Chondrocyte (in vitro differentiated cells): ENCODE data around the gene TMPRSS7. TPM values are rescaled to one million over a fixed set of nuclear protein-coding genes. Genes with fewer than 3 reads are reported as not detected.
"Not testable (repeated sequence)": the region's sequence is repeated elsewhere in the genome, so short reads cannot be mapped to it uniquely, and the experiment has no call there.

Source experiments
- DNase-seq: peaks from one replicate; pipeline ENCODE4 v3.0.0; 2021; ENCODE audit warnings: mixed read lengths, low spot score
- H3K27ac Mint-ChIP-seq: one replicate; pipeline ENCODE4 v1.8.0; 2021; ENCODE audit warnings: mild to moderate bottlenecking, moderate library complexity, mixed read lengths; ENCODE audit not compliant: unreplicated experiment
- H3K27me3 Mint-ChIP-seq: 2 replicates; pipeline ENCODE4 v1.8.0; 2021; ENCODE audit warnings: low read depth, mixed read lengths
- H3K36me3 Mint-ChIP-seq: 2 replicates; pipeline ENCODE4 v1.8.0; 2021; ENCODE audit warnings: low read depth, mixed read lengths
- H3K4me1 Mint-ChIP-seq: 2 replicates; pipeline ENCODE4 v1.8.0; 2021; ENCODE audit warnings: low read depth, mild to moderate bottlenecking, mixed read lengths
- H3K4me3 Mint-ChIP-seq: one replicate; pipeline ENCODE4 v1.8.0; 2021; ENCODE audit warnings: mild to moderate bottlenecking, moderate library complexity, mixed read lengths; ENCODE audit not compliant: unreplicated experiment
- H3K9me3 Mint-ChIP-seq: 2 replicates; pipeline ENCODE4 v1.8.0; 2021; ENCODE audit warnings: low read depth, mixed read lengths
- CTCF ChIP-seq: fragments of 200-600 bp; sonication (generic); IDR thresholded peaks from 2 replicates; pipeline ENCODE4 v1.5.0; 2021; ENCODE audit warnings: antibody characterized with exemption, mild to moderate bottlenecking, moderate library complexity
- total RNA-seq: library from RNA; stranded (reverse); gene quantifications from 3 replicates; pipeline ENCODE4 v1.2.1, GENCODE V29; 2021

The TMPRSS7 gene
- total RNA-seq, 1 donor from 2014 or later = not detected

- DNase-seq = no peak
- H3K4me3 Mint-ChIP-seq = no peak overlapping the region
- H3K9me3 Mint-ChIP-seq = no peaks in the 10 kb centered on the region
- TF ChIP-seq CTCF = no peak
- no peaks in the 10 kb centered on the region for H3K36me3 Mint-ChIP-seq
- peaks cover 24% of the 10 kb centered on the region for H3K4me1 Mint-ChIP-seq
- H3K27me3 Mint-ChIP-seq = no peaks in the 10 kb centered on the region
- H3K27ac Mint-ChIP-seq = no peak overlapping the region
Measured at GRCh38 chr3:112059497-112059896, 25.0 kb downstream of the TMPRSS7 start.

- no peak for TF ChIP-seq CTCF
- no peak for DNase-seq
- peak overlapping the region; percentile 85 for H3K27ac Mint-ChIP-seq
Measured at GRCh38 chr3:112061152-112061551, 26.6 kb downstream of the TMPRSS7 start.

GRCh38 chr3:112072387-112073060, 38.0 kb downstream of the TMPRSS7 start:
- not testable (repeated sequence) for H3K27me3 Mint-ChIP-seq, H3K9me3 Mint-ChIP-seq, H3K36me3 Mint-ChIP-seq, DNase-seq, H3K27ac Mint-ChIP-seq, H3K4me3 Mint-ChIP-seq
- peaks cover 19% of the 10 kb centered on the region for H3K4me1 Mint-ChIP-seq

More at GRCh38 chr3:112061152-112061551, 26.6 kb downstream of the TMPRSS7 start:
- H3K4me3 Mint-ChIP-seq = no peak overlapping the region
- H3K27me3 Mint-ChIP-seq = no peaks in the 10 kb centered on the region
- H3K4me1 Mint-ChIP-seq = peaks cover 24% of the 10 kb centered on the region
- no peaks in the 10 kb centered on the region for H3K36me3 Mint-ChIP-seq
- no peaks in the 10 kb centered on the region for H3K9me3 Mint-ChIP-seq

GRCh38 chr3:112074006-112074405, 39.5 kb downstream of the TMPRSS7 start:
- H3K4me3 Mint-ChIP-seq = no peak overlapping the region
- H3K36me3 Mint-ChIP-seq = peaks cover 4% of the 10 kb centered on the region
- H3K27me3 Mint-ChIP-seq = peaks cover 7% of the 10 kb centered on the region
- peaks cover 5% of the 10 kb centered on the region for H3K9me3 Mint-ChIP-seq
- peaks cover 19% of the 10 kb centered on the region for H3K4me1 Mint-ChIP-seq
- no peak for DNase-seq
- H3K27ac Mint-ChIP-seq = no peak overlapping the region
- TF ChIP-seq CTCF = no peak

- H3K27ac Mint-ChIP-seq = peak overlapping the region; percentile 89
- H3K4me3 Mint-ChIP-seq = peak overlapping the region; percentile 23
- DNase-seq = no peak
- peaks cover 4% of the 10 kb centered on the region for H3K36me3 Mint-ChIP-seq
- H3K4me1 Mint-ChIP-seq = peaks cover 19% of the 10 kb centered on the region
- TF ChIP-seq CTCF = no peak
- peaks cover 3% of the 10 kb centered on the region for H3K27me3 Mint-ChIP-seq
- peaks cover 5% of the 10 kb centered on the region for H3K9me3 Mint-ChIP-seq
Measured at GRCh38 chr3:112074616-112075497, 40.3 kb downstream of the TMPRSS7 start.
